OCI-LY1 (cell line): Measurements from ENCODE around the gene UTF1.

Experiments used
- H2AFZ ChIP-seq: fragments of 200-600 bp; sonication (generic), shearing (Covaris generic); 2 replicates; pipeline ENCODE4 v1.6.0; 2014; ENCODE audit warnings: antibody characterized with exemption, mild to moderate bottlenecking, low read length
- H3F3A ChIP-seq: fragments of 200-600 bp; sonication (generic), shearing (Covaris generic); 2 replicates; pipeline ENCODE4 v1.6.0; 2014; ENCODE audit warnings: mild to moderate bottlenecking, antibody characterized with exemption, low read length, moderate library complexity; ENCODE audit not compliant: insufficient read depth
- H3K27ac ChIP-seq: fragments of 200-600 bp; sonication (generic); 2 replicates; pipeline ENCODE4 v1.5.1; 2014; ENCODE audit warnings: low read length, mixed run types, mild to moderate bottlenecking, low read depth; ENCODE audit not compliant: poor library complexity, severe bottlenecking
- H3K27me3 ChIP-seq: fragments of 200-600 bp; sonication (generic); 2 replicates; pipeline ENCODE4 v1.6.0; 2014; ENCODE audit warnings: antibody characterized with exemption, mild to moderate bottlenecking, low read length, moderate library complexity; ENCODE audit not compliant: insufficient read depth
- H3K36me3 ChIP-seq: fragments of 200-600 bp; sonication (generic); 2 replicates; pipeline ENCODE4 v1.6.1; 2014; ENCODE audit warnings: mild to moderate bottlenecking, antibody characterized with exemption, low read length, moderate library complexity, mixed read lengths; ENCODE audit not compliant: insufficient read depth
- H3K4me1 ChIP-seq: fragments of 200-600 bp; sonication (generic); 2 replicates; pipeline ENCODE4 v1.5.1; 2014; ENCODE audit warnings: mild to moderate bottlenecking, low read length, moderate library complexity; ENCODE audit not compliant: insufficient read depth, severe bottlenecking
- H3K4me2 ChIP-seq: fragments of 200-600 bp; sonication (generic), shearing (Covaris generic); 2 replicates; pipeline ENCODE4 v1.6.1; 2014; ENCODE audit warnings: low read length
- H3K4me3 ChIP-seq: fragments of 200-600 bp; sonication (generic); 2 replicates; pipeline ENCODE4 v1.5.1; 2014; ENCODE audit warnings: low read length, low read depth, mild to moderate bottlenecking, mixed read lengths; ENCODE audit not compliant: poor library complexity, severe bottlenecking
- H3K79me2 ChIP-seq: fragments of 200-600 bp; shearing (Covaris generic); 2 replicates; pipeline ENCODE4 v1.6.1; 2016; ENCODE audit warnings: mixed run types, low read length, mixed read lengths; ENCODE audit not compliant: insufficient read depth
- H3K9ac ChIP-seq: fragments of 200-600 bp; sonication (generic), shearing (Covaris generic); 2 replicates; pipeline ENCODE4 v1.6.1; 2014; ENCODE audit warnings: mild to moderate bottlenecking, low read length, mixed read lengths
- H3K9me2 ChIP-seq: fragments of 200-600 bp; sonication (generic), shearing (Covaris generic); 2 replicates; pipeline ENCODE4 v1.6.1; 2014; ENCODE audit warnings: low read depth, mild to moderate bottlenecking, low read length, mixed read lengths
- H3K9me3 ChIP-seq: fragments of 200-600 bp; shearing (Covaris generic); 2 replicates; pipeline ENCODE4 v1.6.1; 2014; ENCODE audit warnings: low read length, mixed read lengths
- H4K20me1 ChIP-seq: fragments of 200-600 bp; sonication (generic), shearing (Covaris generic); 2 replicates; pipeline ENCODE4 v1.6.0; 2016; ENCODE audit warnings: mild to moderate bottlenecking, low read length; ENCODE audit not compliant: insufficient read depth
- EZH2 ChIP-seq: fragments of 200-600 bp; sonication (generic), shearing (Covaris generic); IDR thresholded peaks from 2 replicates; pipeline ENCODE4 v1.8.0; 2017; ENCODE audit warnings: borderline replicate concordance, mixed run types, mild to moderate bottlenecking, antibody characterized with exemption, low read length, moderate library complexity, mixed read lengths
- TF ChIP-seq, protein P1 (sequence below): fragments of 200-600 bp; sonication (generic), shearing (Covaris generic); IDR thresholded peaks from 2 replicates; pipeline ENCODE4 v1.5.1; 2017; ENCODE audit warnings: mild to moderate bottlenecking, antibody characterized with exemption, low read length, moderate library complexity, mixed read lengths

Gene UTF1

DNA sequence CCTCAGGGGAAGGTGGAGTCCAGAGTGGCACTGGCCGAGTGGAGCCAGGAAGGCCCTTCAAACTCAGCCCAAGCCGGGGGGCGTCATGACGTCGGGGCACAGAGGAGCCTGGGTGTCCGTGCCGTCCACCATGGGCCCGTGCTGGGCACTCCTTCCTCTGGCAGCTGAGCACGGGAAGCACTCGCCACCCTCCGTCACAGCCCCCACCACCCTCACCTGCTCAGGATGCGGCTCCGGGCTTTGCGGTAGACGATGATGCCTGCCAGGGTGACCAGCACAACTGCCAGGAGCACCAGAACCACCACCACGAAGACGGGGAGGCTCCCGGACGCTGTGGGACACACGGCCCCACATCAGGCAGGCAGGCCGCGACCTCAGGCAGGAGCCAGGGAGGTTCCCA, 38.5 kb downstream of the UTF1 start:
- no peaks in the 10 kb centered on the region for H3K4me1 ChIP-seq
- H3K36me3 ChIP-seq, result no peaks in the 10 kb centered on the region
- no peak overlapping the region for H2AFZ ChIP-seq
- no peak overlapping the region for H3K27ac ChIP-seq
- TF ChIP-seq, protein P1, sequence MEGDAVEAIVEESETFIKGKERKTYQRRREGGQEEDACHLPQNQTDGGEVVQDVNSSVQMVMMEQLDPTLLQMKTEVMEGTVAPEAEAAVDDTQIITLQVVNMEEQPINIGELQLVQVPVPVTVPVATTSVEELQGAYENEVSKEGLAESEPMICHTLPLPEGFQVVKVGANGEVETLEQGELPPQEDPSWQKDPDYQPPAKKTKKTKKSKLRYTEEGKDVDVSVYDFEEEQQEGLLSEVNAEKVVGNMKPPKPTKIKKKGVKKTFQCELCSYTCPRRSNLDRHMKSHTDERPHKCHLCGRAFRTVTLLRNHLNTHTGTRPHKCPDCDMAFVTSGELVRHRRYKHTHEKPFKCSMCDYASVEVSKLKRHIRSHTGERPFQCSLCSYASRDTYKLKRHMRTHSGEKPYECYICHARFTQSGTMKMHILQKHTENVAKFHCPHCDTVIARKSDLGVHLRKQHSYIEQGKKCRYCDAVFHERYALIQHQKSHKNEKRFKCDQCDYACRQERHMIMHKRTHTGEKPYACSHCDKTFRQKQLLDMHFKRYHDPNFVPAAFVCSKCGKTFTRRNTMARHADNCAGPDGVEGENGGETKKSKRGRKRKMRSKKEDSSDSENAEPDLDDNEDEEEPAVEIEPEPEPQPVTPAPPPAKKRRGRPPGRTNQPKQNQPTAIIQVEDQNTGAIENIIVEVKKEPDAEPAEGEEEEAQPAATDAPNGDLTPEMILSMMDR, result no peak
- no peak for TF ChIP-seq EZH2
- H3F3A ChIP-seq, result no peaks in the 10 kb centered on the region
- no peaks in the 10 kb centered on the region for H3K9me2 ChIP-seq
- H3K4me3 ChIP-seq, result no peak overlapping the region
- H3K9me3 ChIP-seq, result no peaks in the 10 kb centered on the region
- H3K79me2 ChIP-seq, result no peaks in the 10 kb centered on the region
- no peaks in the 10 kb centered on the region for H4K20me1 ChIP-seq
- H3K27me3 ChIP-seq, result 0 out of 2 replicates have a peak, but pooled peaks cover under 1% of the 10 kb centered on the region
- H3K4me2 ChIP-seq, result no peak overlapping the region
- no peak overlapping the region for H3K9ac ChIP-seq

DNA sequence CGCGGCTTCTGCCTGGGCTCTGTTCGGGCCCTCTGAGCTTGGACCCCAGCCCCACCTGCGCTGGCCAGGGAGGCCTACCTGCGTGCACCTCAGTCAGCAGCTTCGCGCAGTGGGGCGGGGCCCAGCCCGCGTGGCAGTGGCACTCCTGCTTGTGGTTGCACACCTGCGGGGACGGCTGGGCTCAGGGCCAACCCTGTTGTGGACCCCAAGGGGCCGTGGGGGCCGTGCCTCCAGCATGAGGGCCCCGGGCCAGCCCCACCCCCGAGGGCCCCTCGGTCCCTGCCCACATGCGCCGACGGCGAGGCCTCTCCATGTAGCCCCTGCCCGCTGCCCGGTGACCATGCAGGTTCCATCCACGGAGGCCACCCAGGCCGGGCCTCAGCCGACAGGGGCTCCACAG, 39.4 kb downstream of the UTF1 start:
- Histone ChIP-seq H3F3A (no peaks in the 10 kb centered on the region), H3K4me1 (no peaks in the 10 kb centered on the region), H2AFZ (no peak overlapping the region), H3K36me3 (no peaks in the 10 kb centered on the region), H3K9me2 (no peaks in the 10 kb centered on the region), H3K27ac (no peak overlapping the region), H3K4me2 (no peak overlapping the region), H3K79me2 (no peaks in the 10 kb centered on the region), H4K20me1 (no peaks in the 10 kb centered on the region), H3K9me3 (no peaks in the 10 kb centered on the region), H3K27me3 (no peaks in the 10 kb centered on the region), H3K4me3 (no peak overlapping the region), H3K9ac (no peak overlapping the region)
- no peak for TF ChIP-seq EZH2
- TF ChIP-seq, protein P1, result no peak

DNA sequence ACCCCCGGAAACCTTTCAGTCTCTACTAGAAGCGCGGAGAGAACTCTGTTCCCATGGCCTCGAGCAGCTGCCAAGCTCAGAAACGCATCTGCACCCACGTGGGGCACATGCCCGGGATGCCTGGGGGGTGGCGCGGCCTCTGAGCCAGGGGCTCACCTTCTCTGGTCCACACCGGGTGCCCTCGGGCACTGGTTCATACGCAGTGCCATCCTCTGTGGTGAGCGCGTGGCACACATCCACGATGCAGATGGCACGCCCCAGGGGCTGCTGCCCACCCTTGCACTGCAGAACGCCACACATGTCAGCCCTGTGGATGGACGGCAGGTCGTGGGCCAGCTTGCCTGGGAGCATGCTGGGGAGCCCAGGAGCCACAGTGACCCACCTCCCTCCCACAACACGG, 40.2 kb downstream of the UTF1 start:
- no peak for TF ChIP-seq EZH2
- TF ChIP-seq, protein P1, result no peak
- Histone ChIP-seq H4K20me1 (no peaks in the 10 kb centered on the region), H3K4me2 (no peak overlapping the region), H3K4me3 (no peak overlapping the region), H3K36me3 (no peaks in the 10 kb centered on the region), H3K27ac (no peak overlapping the region), H3K9me3 (no peaks in the 10 kb centered on the region), H3K27me3 (no peaks in the 10 kb centered on the region), H3K4me1 (peaks cover 3% of the 10 kb centered on the region), H3K9ac (no peak overlapping the region), H3F3A (no peaks in the 10 kb centered on the region), H3K79me2 (no peaks in the 10 kb centered on the region), H2AFZ (no peak overlapping the region), H3K9me2 (no peaks in the 10 kb centered on the region)
